22Rv1 (cell line): ENCODE data around the gene DTX1.

ENCODE experiments used
- ZFX ChIP-seq: fragments of 450-650 bp; IDR thresholded peaks from 2 replicates; pipeline ENCODE4 v1.6.1; 2017; ENCODE audit warnings: antibody characterized with exemption, borderline replicate concordance
- TF ChIP-seq, protein P1 (sequence below): fragments of 450-650 bp; IDR thresholded peaks from 2 replicates; pipeline ENCODE4 v1.5.1; 2017; ENCODE audit warnings: mild to moderate bottlenecking

DNA sequence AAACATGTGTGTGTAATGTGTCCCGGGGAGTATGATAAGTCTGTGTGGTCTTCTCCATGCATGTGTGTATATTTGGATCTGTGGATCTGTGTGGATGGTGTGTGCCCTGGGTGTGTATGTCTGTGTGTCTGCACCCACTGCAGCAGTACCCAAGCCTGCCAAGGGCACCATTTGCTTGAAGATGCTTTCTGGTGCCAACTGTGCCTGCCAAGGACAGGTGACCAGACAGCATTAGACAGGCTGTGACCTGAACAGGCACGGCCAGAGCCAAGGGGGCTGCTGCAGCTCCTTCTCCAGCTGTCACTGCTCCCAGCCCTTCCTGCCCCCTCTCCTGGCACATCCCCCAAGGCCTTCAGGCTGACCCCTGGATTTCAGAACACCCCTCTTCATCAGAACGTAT, 35.0 kb downstream of the DTX1 start:
- TF ChIP-seq, protein P1, sequence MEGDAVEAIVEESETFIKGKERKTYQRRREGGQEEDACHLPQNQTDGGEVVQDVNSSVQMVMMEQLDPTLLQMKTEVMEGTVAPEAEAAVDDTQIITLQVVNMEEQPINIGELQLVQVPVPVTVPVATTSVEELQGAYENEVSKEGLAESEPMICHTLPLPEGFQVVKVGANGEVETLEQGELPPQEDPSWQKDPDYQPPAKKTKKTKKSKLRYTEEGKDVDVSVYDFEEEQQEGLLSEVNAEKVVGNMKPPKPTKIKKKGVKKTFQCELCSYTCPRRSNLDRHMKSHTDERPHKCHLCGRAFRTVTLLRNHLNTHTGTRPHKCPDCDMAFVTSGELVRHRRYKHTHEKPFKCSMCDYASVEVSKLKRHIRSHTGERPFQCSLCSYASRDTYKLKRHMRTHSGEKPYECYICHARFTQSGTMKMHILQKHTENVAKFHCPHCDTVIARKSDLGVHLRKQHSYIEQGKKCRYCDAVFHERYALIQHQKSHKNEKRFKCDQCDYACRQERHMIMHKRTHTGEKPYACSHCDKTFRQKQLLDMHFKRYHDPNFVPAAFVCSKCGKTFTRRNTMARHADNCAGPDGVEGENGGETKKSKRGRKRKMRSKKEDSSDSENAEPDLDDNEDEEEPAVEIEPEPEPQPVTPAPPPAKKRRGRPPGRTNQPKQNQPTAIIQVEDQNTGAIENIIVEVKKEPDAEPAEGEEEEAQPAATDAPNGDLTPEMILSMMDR = no peak
- no peak for TF ChIP-seq ZFX
